Middle frontal gyrus (tissue), 1 donor: ENCODE results near the gene TAF15.

ENCODE experiments used
- DNase-seq: peaks from one replicate; pipeline ENCODE4 v3.0.0-alpha.2; 2015; ENCODE audit warnings: low spot score; ENCODE audit errors: extremely low spot score

The TAF15 gene

DNA sequence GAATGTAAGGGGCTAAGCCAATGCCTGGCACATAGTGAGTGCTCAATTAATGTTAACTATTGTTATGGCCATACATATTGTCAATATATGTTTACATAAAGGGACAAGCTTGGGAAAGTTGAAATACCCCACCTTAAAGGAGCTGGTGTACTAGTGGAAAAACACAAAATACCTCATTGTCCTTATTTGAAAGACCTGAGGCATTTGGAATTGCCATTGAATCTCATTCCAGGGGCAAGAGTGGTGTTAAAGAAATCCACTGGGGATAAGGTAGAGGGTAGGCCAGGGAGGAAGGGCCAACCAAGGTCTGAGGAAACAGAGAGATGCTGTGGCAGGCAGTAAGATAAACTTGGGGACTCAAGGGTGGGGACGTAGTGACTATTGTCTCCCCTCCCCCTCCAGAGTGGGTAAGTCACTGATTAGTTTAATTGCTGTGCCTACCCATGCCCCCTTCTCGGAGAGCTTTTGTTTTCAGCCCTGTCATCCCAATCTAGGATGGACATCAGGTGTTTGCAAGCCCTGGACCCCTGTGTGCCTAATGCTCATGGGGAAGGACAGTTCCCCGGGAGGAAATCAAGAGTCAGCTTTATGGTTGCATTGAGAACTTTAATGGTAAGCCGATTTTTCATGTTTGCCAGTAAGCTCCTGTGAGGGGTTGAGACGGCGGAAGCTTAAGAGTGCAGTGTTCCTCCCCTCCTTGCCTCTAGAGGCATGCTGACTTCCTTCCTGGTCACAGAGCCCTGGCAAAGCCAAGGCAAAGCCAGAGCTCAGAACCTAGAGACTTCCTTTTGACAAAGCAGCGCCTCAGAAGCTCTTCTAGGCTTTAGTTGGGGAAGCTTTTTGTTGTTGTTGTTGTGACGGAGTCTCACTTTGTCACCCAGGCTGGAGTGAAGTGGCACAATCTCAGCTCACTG is 61.9 kb downstream of the TAF15 start:
- no peak for DNase-seq

DNA sequence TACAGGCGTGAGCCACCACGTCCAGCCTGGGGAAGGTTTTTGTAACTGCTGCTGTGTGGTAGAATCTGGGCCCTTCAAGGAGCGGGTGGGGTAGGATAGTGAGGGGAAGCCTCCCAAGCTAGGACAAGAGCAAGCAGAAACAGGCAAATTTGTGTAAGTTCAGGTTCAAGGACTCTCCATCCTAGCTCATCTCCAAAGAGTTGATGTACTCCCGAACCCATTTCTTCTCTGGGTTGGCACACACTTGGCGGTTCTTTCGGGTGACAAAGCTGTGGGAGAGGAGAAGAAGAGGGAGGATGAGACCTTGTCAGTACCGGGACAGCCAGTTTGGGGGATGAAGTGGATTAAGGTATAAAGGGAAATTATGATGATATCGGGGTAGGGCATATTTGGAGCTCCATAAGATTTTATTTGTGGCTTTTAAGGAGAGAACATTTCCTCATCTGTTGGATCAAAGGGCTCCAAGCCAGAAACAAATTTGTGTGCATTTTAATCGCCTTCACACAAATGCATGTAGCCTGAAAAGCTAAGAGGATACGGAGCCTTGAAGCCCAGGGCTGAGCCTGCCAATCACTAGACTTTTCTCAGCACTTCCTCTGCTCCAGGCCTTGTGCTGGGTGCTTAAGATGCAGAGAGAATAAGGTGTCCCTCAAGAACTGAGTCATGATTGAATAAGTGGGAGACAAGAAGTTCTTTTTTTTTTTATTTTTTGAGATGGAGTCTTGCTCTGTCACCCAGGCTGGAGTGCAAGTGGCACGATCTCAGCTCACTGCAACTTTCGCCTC is 63.1 kb downstream of the TAF15 start:
- no peak for DNase-seq

DNA sequence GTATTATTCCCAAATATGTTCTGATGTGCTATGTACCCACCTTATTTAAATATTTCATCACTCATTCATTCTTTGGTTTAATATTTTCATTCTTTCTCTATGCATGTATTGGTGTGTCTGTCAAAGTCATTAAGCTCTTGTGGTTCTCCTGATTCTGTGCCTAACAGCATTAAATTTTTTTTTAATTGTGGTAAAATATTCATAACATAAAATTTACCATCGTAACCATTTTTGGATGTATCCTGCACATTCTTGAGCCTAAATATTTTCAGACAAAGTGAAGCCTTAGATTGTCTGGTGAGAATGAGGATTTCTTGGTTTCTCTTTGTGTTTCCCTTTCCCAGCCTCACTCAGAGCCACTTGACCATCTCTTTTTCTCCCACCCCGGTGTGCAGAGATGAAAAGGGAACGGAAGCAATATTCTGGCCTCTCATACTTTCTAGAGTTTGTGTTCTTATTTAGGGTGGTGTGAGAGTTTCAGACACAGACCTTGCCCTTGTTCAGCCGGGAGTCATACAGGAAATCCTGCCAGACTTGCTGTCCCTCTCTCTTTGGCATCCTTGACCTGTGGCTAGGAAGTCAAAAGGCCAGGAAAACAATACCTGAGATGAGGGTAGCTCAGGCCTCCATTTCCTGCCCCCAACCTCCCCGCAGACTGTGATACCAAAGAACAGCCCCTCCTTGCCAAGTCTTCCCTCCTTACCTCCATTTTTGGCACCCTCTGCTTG is 66.0 kb downstream of the TAF15 start:
- no peak for DNase-seq

DNA sequence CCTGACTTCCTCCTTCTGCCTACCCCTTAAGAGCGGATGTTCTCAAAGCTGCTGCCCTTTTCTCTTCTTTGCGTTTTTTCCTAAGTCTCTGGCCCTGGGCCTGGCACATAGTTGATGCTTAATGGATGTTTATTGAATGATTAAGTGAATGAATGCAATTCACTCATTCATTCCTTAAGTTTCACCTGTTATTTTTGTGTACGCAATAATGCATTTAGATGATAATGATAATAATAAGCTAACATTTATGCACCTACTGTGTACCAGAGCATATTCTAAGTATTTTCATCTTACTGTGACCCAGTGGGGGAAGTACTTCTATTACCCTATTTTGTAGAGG is 66.5 kb downstream of the TAF15 start:
- no peak for DNase-seq

DNA sequence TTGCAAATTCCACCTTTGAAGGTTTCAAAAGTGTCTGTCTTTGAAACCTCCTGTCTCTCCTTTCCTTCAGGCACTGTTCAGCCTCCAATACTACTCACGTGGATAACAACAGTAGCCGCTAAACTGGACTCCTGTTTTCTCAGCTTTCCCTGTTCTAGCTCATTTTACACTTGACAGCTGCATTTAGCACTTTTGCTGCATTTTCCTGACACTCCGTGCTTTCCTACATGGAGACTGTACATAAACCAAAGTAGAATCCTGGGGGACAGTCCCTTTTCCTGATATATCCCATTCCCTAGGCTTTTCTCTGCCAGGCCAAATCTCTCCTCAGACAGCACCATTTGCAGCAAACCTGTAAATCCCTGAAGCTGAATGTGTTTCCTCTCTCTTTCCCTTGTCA is 67.2 kb downstream of the TAF15 start:
- no peak for DNase-seq

DNA sequence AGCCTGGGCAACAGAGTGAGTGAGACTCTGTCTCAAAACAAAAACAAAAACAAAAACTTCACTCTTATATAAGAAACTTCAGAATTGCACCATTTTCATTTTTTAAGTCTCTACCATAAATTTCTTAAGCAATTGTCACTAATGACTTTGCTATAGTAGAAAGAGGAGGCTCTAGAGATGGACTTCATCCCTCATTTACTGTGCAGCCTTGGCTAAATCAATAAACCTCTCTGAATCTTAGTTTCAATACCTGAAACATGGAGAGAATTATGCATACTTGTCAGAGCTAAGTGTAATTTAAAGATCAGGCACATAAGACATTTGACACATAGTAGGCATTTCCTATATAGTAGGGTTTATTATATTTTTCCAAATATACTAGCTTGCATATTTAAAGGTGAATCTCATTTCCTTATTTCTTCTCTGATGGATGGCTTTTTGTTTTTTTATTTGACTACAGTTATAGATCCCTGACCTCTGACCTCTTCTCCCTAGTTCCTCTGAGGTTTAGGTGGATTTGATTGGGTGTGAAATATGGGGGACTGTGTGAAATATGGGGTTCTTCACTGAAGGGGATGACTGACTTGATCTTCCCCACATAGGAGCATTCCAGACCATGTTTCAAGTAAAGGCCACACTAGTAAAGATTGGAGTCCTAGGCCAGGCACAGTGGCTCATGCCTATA is 68.2 kb downstream of the TAF15 start:
- no peak for DNase-seq

DNA sequence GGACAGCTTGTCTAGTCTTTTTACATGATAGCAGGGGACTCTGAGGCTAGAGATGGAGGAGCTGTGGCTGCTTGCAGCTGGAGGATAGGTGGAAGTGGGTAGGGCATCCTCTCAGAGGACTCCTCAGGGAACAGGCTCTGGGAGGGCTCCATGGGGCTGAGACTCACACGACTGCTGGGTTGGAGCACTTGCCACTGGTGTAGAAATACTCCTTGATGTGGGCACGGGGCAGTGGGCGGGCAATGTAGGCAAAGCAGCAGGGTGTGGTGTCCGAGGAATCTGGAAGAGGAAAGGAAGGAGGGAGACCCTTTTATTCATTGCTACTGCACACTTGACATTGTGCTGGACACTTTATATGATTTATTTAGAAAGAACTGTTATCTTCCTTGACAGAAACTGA is 69.1 kb downstream of the TAF15 start:
- DNase-seq, result no peak

DNA sequence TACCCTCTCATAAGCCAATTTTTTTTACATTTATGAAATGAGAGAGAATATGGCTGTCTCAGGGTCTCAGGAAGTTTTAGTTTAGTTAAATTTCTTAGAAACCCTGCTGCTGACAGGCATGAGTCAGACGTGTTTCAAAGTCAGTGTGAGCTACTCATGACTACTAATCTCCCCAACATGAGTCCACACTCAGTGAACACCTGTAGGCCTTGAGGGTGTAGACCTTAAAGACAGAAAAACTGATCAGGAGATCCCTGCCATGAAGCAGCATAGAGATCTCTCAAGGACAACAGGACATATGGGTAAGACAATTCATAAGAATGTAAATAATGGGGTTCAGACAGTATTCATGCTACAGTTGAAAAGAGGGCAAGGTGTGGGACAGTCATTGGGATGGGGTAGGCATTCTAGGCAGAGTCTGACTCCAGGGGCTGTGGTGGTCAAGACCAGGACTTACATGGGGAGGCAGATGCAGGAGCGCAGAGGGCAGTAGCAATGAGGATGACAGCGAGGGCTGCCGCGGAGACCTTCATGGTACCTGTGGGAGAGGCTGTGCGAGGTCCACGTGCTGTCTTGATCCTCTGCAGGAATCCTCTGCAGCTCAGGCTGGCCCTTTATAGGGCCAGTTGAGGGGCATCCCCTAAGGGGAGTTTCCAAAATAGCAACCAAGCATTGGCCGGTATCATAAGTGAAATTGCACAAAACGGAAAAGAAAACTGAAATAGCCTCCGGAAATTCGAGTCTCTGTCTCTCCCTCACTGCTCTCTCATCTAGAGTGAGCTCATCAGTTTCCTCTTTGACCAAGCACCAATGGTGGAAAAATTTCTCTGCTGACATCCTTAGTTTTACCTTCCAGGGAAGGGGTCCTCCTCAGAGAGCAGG is 70.7 kb downstream of the TAF15 start, which contains the start of gene CCL5:
Gene CCL5, minus strand, starts transcription at position 588 of the 882 bp plus-strand sequence.
- DNase-seq, result no peak

DNA sequence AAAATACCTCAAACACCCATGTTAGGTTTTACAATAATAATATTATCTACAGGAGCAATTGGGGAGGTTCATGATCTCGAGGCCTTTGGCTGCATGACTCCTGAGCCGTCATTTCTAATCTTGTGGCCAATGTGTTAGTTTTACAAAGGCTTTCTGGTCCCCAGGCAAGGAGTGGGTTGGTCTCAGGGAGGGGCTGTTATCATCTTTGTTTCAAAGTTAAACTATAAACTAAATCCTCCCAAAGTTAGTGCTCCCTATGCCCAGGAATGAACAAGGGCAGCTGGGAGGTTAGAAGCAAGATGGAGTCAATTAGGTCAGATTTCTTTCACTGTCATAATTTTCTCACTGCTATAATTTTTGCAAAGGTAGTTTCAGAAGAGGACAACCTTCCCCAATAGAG is 80.0 kb downstream of the TAF15 start:
- DNase-seq, result no peak

DNA sequence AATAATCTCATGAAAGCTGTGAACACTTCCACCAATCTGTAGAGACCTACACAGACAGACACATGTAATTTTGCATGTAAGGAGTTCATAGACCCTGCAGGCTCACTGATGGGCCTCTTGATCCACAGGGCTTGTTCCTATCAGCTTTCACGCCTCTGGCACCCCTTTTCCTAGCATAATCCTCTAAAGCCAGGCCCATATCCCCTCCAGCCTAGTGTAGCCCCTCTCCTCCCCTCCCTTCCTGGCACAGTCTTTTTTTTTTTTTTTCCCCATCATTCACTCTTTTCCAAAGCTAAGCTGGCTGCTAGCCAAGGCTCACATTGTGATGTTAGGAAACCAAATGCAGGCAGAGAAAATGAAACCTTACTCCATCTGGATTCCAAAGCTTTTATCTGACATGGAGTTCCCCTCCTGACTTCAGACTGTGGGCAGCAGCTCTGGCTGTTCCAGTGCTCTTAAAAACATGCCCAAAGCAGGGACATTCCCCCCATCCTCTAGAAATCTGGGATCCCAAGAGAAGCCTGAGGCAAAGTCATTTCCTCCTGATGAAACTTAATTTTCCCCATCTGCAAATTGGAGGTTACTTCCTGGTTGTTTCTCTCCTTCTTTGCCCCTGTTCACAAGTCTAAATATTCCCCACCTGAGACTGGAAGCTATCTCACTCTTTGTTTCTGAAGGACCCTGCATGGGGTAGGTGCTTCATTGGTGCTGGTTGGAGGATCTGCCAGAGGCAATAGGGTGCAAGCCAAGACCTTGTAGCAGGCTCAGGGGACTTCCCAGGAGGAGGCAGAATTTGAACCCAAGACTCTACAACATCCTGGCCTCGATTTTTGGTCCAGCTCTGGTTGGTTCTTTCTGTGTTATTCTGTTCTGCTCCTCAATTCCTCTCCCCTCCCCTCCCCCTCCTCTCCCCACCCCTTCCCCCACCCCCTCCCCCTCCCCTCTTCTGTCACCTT is 80.8 kb downstream of the TAF15 start:
- DNase-seq, result no peak

DNA sequence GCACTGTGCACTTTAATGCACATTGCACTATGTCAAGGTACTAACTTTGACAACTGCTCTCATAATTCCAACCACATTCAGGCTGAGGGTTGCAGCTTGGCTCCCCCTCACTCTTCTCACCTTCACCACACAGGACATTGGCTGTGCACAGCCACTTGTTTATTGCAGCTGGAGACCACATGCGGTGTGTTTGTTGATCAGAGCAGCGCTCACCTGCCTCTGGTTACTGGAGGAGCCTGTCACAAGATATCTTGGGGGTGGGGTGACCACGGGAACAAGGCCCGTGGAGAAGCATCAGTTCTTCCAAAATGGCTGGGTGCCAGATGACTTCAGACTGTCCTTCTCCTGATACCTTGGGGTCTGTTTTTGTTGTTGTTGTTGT is 81.5 kb downstream of the TAF15 start:
- no peak for DNase-seq

DNA sequence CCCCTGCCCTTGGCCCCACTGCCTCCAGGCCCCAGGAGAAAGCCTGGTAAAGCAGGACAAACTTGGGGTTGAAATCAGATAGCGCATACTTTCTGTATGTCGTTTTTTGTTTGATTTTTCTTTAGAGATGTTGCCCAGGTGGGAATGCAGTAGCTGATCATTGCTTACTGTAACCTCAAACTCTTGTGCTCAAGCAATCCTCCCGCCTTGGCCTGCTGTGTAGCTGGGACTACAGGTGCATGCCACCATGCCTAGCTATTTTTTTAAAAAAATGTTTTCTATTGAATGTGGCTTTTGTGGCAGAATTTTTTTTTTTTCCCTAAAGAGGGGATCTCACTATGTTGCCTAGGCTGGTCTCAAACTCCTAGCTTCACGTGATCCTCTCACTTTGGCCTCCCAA is 82.0 kb downstream of the TAF15 start:
- DNase-seq, result no peak

DNA sequence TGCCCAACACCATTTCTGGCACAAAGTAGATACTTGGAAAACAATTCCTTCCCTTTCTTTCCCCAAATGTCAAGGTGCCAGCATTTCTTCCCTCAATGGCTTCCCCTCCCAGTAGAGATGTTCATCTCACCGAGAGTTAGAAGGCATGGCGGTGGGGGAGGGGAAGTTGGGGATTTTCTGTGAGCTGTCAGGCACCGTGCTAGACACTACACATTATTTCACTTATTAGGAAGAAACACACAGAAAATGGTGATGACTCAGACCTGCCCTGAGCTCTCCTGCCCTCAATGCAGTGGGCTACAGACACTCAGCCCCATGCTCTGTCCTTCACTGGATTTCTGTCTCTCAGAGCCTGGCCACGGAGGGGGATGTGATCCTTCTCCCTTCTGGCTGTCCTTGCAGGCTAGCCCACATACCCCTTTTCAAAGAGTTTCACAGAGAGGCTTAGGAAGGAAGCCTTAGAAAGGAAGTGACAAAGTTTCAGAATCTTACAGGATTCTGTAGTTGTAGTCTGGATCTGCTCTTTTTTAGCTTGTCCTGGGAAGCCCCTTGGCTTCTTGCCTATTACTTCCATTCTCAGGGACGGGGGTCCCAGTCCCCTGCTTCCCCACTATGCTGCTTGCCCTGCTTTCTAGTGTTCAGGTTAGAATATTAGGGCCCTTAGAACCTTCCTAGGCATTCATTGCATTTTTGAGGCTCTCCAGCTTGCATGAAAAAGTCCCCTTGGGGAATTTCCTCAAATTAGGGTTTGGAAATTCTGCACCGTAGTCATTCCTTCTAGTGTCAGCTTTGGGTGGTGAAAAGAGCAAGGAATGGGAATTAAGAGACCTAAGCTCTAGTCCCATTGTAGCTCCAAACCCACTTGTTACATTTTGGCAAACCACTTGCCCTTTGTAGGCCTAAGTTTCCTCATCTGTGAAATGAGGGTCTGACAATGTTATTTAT is 83.1 kb downstream of the TAF15 start:
- DNase-seq, result no peak

DNA sequence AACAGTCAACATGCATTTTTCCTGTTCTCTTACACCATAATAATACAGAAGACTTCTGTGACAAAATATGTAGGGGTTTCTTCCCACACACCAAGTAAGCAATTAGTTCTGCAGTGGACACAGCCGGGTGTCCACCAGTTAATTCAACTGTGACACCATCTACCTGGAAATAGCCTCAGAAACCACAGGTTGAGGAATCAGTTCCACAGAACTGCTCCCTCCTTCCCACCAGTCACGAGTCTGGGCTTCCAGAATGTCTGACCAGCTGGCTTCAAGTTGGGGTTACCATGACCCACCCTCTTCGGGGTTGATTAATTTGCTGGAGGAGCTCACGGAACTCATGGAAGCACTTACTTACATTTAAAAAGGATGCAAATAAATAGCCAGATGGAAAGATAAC is 84.5 kb downstream of the TAF15 start:
- DNase-seq, result no peak

DNA sequence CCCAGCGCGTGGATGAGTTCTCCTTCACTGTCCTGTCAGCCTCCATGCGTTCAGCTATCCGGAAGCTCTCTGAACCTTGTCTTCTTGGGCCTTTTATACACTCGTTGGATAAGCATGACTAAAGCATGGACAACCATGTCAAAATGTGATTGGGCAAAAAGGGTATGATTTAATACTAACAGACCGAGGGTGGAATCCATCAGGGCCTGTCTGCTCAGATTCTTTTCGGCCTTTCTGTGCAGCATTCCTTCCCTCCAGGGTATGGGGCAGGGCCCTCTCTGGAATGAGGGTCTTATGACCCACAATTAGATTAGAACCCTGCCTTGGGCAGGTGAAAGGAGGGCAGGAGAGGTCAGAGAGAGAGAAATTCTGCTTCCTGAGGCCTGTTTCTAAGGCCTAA is 84.9 kb downstream of the TAF15 start:
- no peak for DNase-seq

DNA sequence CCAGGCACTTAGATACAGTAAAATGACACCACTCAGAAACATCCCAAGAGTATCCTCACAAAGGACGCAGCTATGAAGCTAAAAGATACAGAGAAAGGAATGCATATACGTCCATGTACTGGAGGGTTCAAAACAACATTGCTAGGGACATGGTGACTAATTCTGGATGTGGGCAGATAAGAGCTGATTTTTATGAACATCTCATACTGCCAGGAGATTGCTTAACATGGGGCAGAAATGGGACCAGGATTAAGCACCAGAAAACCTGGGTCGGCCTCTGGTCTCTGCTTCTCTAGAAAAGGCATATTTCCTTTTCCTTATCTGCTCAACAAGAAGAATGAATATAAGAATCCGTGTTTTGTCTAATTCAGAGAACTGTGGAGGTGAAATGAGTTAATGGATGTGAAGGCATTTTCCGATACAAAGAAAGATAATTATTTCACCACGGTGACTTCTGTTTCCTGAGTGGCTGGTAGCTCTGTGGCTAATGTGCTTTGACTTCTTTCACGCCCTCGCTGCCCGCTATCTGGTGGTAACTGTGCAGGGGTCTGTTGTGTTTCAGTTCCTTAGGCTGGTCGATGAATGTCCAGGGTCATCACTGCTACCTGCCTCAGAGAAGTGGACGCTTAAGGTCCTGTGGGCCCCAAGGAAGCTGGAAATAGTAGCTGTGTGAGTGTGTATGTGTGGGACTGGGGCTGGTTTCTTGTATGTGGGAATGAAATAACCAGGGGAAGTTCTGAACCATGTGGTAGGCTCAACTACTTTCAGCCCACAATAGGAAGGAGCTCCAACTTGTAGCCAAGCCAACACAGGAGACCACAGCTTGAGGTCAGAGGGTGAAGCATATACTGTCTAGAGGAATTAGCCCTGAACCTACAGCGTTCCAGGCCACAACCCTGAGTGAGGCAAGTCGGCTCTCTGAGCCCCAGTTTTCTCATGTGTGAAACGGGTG is 86.6 kb downstream of the TAF15 start:
- no peak for DNase-seq
